K562 (cell line): Measurements from ENCODE around the gene ZNF333. TPM values are rescaled to one million over a fixed set of nuclear protein-coding genes. Genes with fewer than 3 reads are reported as not detected.
A peak's percentile ranks its signal among the peaks of the same experiment; 100 is the strongest.

Experiments
- CTCFL ChIP-seq: IDR thresholded peaks from 2 replicates; pipeline ENCODE4 v1.6.1; 2011; ENCODE audit warnings: borderline replicate concordance, low read depth, mild to moderate bottlenecking, moderate library complexity, low read length; ENCODE audit not compliant: insufficient read depth, poor library complexity, severe bottlenecking
- CXXC5 ChIP-seq: fragments of 250-450 bp; sonication (Bioruptor Pico); IDR thresholded peaks from 2 replicates; pipeline ENCODE4 v1.8.0; 2022; ENCODE audit warnings: inconsistent platforms, mild to moderate bottlenecking, moderate library complexity
- ELF4 ChIP-seq: fragments of 450-650 bp; formaldehyde crosslinking; IDR thresholded peaks from 2 replicates; pipeline ENCODE4 v1.4.0; 2022; ENCODE audit warnings: missing genetic modification characterization
- EP400 ChIP-seq: fragments of 450-650 bp; IDR thresholded peaks from 2 replicates; pipeline ENCODE4 v1.6.1; 2017; ENCODE audit warnings: antibody characterized with exemption, mild to moderate bottlenecking, moderate library complexity
- FOXK2 ChIP-seq, 2 experiments: fragments of 450-650 bp; IDR thresholded peaks in 1 of 2; conservative IDR thresholded peaks in 1 of 2; 2 replicates each; pipeline ENCODE4 v1.6.1; 2016; ENCODE audit warnings: low read depth in 2 of 2, mild to moderate bottlenecking in 1 of 2
- HDAC3 ChIP-seq: fragments of 450-650 bp; IDR thresholded peaks from 2 replicates; pipeline ENCODE4 v1.6.1; 2018; ENCODE audit warnings: borderline replicate concordance, mild to moderate bottlenecking, moderate library complexity; ENCODE audit not compliant: partially characterized antibody
- MAZ ChIP-seq, 2 experiments: fragments of 450-650 bp in 1 of 2; sonication (generic) in 1 of 2; formaldehyde crosslinking; IDR thresholded peaks in 1 of 2; conservative IDR thresholded peaks in 1 of 2; 2 replicates each; pipeline versions ENCODE4 v1.4.0 to v1.5.0; 2020; ENCODE audit warnings: mild to moderate bottlenecking in 1 of 2, missing genetic modification reagents in 1 of 2
- MNT ChIP-seq, 2 experiments: fragments of 450-650 bp; conservative IDR thresholded peaks; 2 replicates each; pipeline ENCODE4 v1.6.1; 2017; ENCODE audit warnings: mild to moderate bottlenecking in 2 of 2, moderate library complexity in 2 of 2
- MYC ChIP-seq, 2 experiments: fragments of 250-450 bp in 1 of 2; sonication (Bioruptor Pico) in 1 of 2; IDR thresholded peaks; 2 replicates each; pipeline versions ENCODE4 v1.5.1 to v1.6.1; 2012 to 2021; ENCODE audit warnings: low read depth in 2 of 2, borderline replicate concordance in 1 of 2, improper control_type of control experiment in 1 of 2, low read length in 1 of 2, mild to moderate bottlenecking in 1 of 2, moderate library complexity in 1 of 2
- NONO ChIP-seq, 2 experiments: fragments of 200-400 bp in 1 of 2; fragments of 450-650 bp in 1 of 2; formaldehyde crosslinking in 1 of 2; IDR thresholded peaks; 2 replicates each; pipeline ENCODE4 v1.6.1; 2017; ENCODE audit warnings: low read depth in 2 of 2, mild to moderate bottlenecking in 2 of 2, moderate library complexity in 2 of 2, low read length in 1 of 2
- POLR2B ChIP-seq: fragments of 450-650 bp; IDR thresholded peaks from 2 replicates; pipeline ENCODE4 v1.6.1; 2018; ENCODE audit warnings: low read depth; ENCODE audit not compliant: partially characterized antibody
- RAD21 ChIP-seq, 2 experiments: fragments of 250-450 bp in 1 of 2; fragments of 450-650 bp in 1 of 2; sonication (Bioruptor Pico) in 1 of 2; formaldehyde crosslinking in 1 of 2; IDR thresholded peaks in 1 of 2; conservative IDR thresholded peaks in 1 of 2; 2 replicates each; pipeline versions ENCODE4 v1.4.0 to v1.8.0; 2020 to 2022; ENCODE audit warnings: mild to moderate bottlenecking in 2 of 2, moderate library complexity in 1 of 2
- RCOR1 ChIP-seq, 2 experiments: IDR thresholded peaks; 2 replicates each; pipeline ENCODE4 v1.6.1; 2012; ENCODE audit warnings: low read depth in 2 of 2, low read length in 2 of 2, borderline replicate concordance in 1 of 2, improper control_type of control experiment in 1 of 2
- ZEB2 ChIP-seq: fragments of 450-650 bp; IDR thresholded peaks from 2 replicates; pipeline ENCODE4 v1.6.1; 2016
- ZNF212 ChIP-seq: fragments of 450-650 bp; formaldehyde crosslinking; IDR thresholded peaks from 2 replicates; pipeline ENCODE4 v1.4.0; 2020; ENCODE audit warnings: mild to moderate bottlenecking
- polyA plus RNA-seq, 8 experiments: library from polyadenylated mRNA; depleted of rRNA in 4 of 8; stranded (reverse) in 5 of 8; unstranded in 3 of 8; fragments of >200 nt; fragmentation: Nextera tagmentation in 2 of 8; fragmentation: Illumina TruSeq in 1 of 8; extraction: Ambion mirVana in 2 of 8; extraction: Trizol in 1 of 8; gene quantifications; 2 replicates each; pipeline versions ENCODE4 v1.2.1 to v1.2.3, GENCODE V29; 2011 to 2014; ENCODE audit warnings: inconsistent platforms in 1 of 8, missing spikeins in 1 of 8
- total RNA-seq, 7 experiments: library from RNA; depleted of rRNA in 6 of 7; stranded (reverse); fragments of >200 nt in 6 of 7; fragmentation: Illumina TruSeq in 2 of 7; extraction: Trizol in 2 of 7; gene quantifications; 2 replicates each; pipeline versions ENCODE4 v1.2.1 to v1.2.3, GENCODE V29; 2011 to 2021; ENCODE audit warnings: low replicate concordance in 1 of 7
- TF ChIP-seq, protein P1 (sequence below): fragments of 200-800 bp; sonication (Bioruptor generic); IDR thresholded peaks from 2 replicates; pipeline ENCODE4 v1.6.1; 2017; ENCODE audit warnings: missing genetic modification characterization, missing compliant biosample characterization
- TF ChIP-seq, protein P2 (sequence below): fragments of 200-400 bp; formaldehyde crosslinking; IDR thresholded peaks from 2 replicates; pipeline ENCODE4 v1.6.1; 2017; ENCODE audit warnings: mild to moderate bottlenecking, low read depth, low read length, moderate library complexity

The ZNF333 gene
- total and polyA plus RNA-seq, 9 of the 15 experiments (the other 6 are each of a cell fraction or from before 2014, with no cell fraction given) = 2.8 to 10.3 (median 6.3) TPM

DNA sequence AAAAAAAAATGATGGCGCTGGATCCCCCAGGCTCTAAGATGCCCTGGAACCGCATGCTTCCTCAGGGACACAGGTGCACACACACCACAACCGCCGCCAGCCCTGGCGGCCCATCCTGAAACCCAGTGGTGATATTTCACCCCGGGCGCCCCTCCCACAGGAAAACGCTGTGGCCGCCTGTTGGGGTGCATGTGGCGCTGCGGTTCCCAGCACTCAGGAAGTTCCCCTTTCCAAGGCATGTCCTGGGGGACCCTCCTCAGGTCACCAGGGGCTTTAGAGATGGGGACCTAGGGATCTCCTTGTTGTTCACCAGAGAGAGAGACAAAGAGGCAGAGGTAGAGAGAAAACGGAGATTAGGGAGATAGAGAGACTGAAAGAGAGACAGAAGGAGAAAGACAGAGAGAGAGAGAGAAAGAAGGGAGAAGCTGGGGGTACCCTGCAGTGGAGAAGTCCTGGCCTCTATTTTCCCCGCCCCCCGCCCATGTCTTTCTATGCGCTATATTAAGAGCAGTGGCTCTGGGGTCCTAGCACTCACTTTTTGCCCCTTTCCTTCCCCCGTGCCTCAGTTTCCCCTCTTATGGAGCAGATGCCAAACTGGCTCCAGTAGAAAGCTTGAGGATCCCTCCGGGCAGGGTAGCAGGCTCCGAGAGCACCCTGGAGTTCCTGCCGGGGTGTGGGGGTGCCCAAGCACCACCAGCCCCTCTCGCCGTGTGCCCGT lies 86.2 kb downstream of the ZNF333 start (continued):
- TF ChIP-seq, protein P1, sequence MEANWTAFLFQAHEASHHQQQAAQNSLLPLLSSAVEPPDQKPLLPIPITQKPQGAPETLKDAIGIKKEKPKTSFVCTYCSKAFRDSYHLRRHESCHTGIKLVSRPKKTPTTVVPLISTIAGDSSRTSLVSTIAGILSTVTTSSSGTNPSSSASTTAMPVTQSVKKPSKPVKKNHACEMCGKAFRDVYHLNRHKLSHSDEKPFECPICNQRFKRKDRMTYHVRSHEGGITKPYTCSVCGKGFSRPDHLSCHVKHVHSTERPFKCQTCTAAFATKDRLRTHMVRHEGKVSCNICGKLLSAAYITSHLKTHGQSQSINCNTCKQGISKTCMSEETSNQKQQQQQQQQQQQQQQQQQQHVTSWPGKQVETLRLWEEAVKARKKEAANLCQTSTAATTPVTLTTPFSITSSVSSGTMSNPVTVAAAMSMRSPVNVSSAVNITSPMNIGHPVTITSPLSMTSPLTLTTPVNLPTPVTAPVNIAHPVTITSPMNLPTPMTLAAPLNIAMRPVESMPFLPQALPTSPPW (CRISPR knock-in tag) = peak; percentile 69; the same call in 1 of the 2 replicates
- TF ChIP-seq RAD21 (CRISPR knock-in tag; conservative IDR thresholded peaks at IDR 0.05 in 1 of 2, IDR thresholded peaks at IDR 0.05 in 1 of 2) (peak in 1 of 2 experiments; percentile 3; a peak in 1 of 4 replicates), ZNF212 (CRISPR knock-in tag) (no peak), ZEB2 (0 out of 2 replicates have a peak, but pooled peaks have one; percentile 17), HDAC3 (peak; percentile 53), NONO (IDR thresholded peaks at IDR 0.05; ENCODE audit: low read depth in 2 of 2, low read length in 1 of 2) (0 out of 4 replicates have a peak, but pooled peaks of 1 of the 2 experiments have one; percentile 49), MNT (conservative IDR thresholded peaks at IDR 0.05) (peak; percentile 44 to 71; a peak in 3 of 4 replicates), MYC (IDR thresholded peaks at IDR 0.05; ENCODE audit: low read depth, low read length) (peak; percentile 80), MYC (CRISPR knock-in tag; IDR thresholded peaks at IDR 0.05; ENCODE audit: borderline replicate concordance, low read depth) (no peak), POLR2B (peak; percentile 26), CXXC5 (peak; percentile 18; the same call in 1 of the 2 replicates), ELF4 (CRISPR knock-in tag) (peak; percentile 38; the same call in 1 of the 2 replicates), RCOR1 (IDR thresholded peaks at IDR 0.05; ENCODE audit: borderline replicate concordance in 1 of 2, low read depth in 2 of 2, low read length in 2 of 2) (0 out of 4 replicates have a peak, but pooled peaks of 1 of the 2 experiments have one; percentile 4), MAZ (CRISPR knock-in tag; conservative IDR thresholded peaks at IDR 0.05 in 1 of 2, IDR thresholded peaks at IDR 0.05 in 1 of 2) (peak in 1 of 2 experiments; percentile 81; a peak in 2 of 4 replicates), CTCFL (peak; percentile 72), EP400 (peak; percentile 67), FOXK2 (conservative IDR thresholded peaks at IDR 0.05 in 1 of 2, IDR thresholded peaks at IDR 0.05 in 1 of 2; ENCODE audit: low read depth in 2 of 2) (peak in 1 of 2 experiments; percentile 45; a peak in 1 of 4 replicates)
- TF ChIP-seq, protein P2, sequence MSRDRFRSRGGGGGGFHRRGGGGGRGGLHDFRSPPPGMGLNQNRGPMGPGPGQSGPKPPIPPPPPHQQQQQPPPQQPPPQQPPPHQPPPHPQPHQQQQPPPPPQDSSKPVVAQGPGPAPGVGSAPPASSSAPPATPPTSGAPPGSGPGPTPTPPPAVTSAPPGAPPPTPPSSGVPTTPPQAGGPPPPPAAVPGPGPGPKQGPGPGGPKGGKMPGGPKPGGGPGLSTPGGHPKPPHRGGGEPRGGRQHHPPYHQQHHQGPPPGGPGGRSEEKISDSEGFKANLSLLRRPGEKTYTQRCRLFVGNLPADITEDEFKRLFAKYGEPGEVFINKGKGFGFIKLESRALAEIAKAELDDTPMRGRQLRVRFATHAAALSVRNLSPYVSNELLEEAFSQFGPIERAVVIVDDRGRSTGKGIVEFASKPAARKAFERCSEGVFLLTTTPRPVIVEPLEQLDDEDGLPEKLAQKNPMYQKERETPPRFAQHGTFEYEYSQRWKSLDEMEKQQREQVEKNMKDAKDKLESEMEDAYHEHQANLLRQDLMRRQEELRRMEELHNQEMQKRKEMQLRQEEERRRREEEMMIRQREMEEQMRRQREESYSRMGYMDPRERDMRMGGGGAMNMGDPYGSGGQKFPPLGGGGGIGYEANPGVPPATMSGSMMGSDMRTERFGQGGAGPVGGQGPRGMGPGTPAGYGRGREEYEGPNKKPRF = no peak
